Panc1 (cell line): ENCODE measurements around the gene ZMAT3. TPM values are rescaled to one million over a fixed set of nuclear protein-coding genes. Genes with fewer than 3 reads are reported as not detected.

ENCODE experiments used
- ATAC-seq: fragments of 200-7000 bp; cut with Tn5 transposase; 2 replicates; pipeline ENCODE4 v1.9.1; 2020; ENCODE audit warnings: mild to moderate bottlenecking, moderate library complexity
- BruUV-seq: library from RNA; stranded (reverse); fragments of 400-500 nt; replicated peaks from 2 replicates; lab custom pipeline; 2021; lab: Mats Ljungman, UMichigan
- CTCF ChIA-PET: fragments of 300-600 bp; sonication (Branson Sonifier 250); formaldehyde crosslinking; loops from one replicate; lab custom pipeline; 2022; ENCODE audit warnings: antibody characterized with exemption; lab: Charles Lee
- POLR2A ChIA-PET: fragments of 300-600 bp; sonication (Branson Sonifier 250); formaldehyde crosslinking; loops from one replicate; lab custom pipeline; 2022; ENCODE audit warnings: antibody characterized with exemption; lab: Charles Lee
- DNase-seq: peaks from one replicate; pipeline ENCODE4 v3.0.0-alpha.2; 2010; ENCODE audit warnings: low read depth, low spot score
- H3K27ac ChIP-seq: 2 replicates; pipeline ENCODE4 v1.5.1; 2011; ENCODE audit warnings: mild to moderate bottlenecking, low read length, inconsistent platforms
- H3K27me3 ChIP-seq: fragments of 200-500 bp; sonication (Bioruptor generic); 2 replicates; pipeline ENCODE4 v1.6.0; 2014; ENCODE audit warnings: low read length, inconsistent platforms; ENCODE audit not compliant: control insufficient read depth, insufficient read depth
- H3K36me3 ChIP-seq: fragments of 200-500 bp; sonication (Bioruptor generic); 2 replicates; pipeline ENCODE4 v1.5.1; 2014; ENCODE audit warnings: inconsistent platforms, mild to moderate bottlenecking, low read length, moderate library complexity; ENCODE audit not compliant: control insufficient read depth, insufficient read depth
- H3K4me1 ChIP-seq: 2 replicates; pipeline ENCODE4 v1.5.1; 2011; ENCODE audit warnings: inconsistent platforms, mild to moderate bottlenecking, low read length, moderate library complexity; ENCODE audit not compliant: control insufficient read depth, insufficient read depth
- H3K4me3 ChIP-seq, 2 experiments: 2 replicates each; pipeline ENCODE4 v1.5.1; 2011 to 2012; ENCODE audit warnings: low read depth in 2 of 2, low read length in 2 of 2, mild to moderate bottlenecking in 2 of 2, inconsistent platforms in 1 of 2, moderate library complexity in 1 of 2
- H3K9me3 ChIP-seq: fragments of 200-500 bp; sonication (Bioruptor generic); 2 replicates; pipeline ENCODE4 v1.5.1; 2014; ENCODE audit warnings: low read depth, mild to moderate bottlenecking, inconsistent platforms, low read length, moderate library complexity; ENCODE audit not compliant: control insufficient read depth, insufficient read depth
- POLR2AphosphoS5 ChIP-seq: IDR thresholded peaks from 2 replicates; pipeline ENCODE4 v1.6.1; 2012; ENCODE audit warnings: mild to moderate bottlenecking, low read depth, low read length, moderate library complexity
- SIN3A ChIP-seq: IDR thresholded peaks from 2 replicates; pipeline ENCODE4 v1.6.1; 2012; ENCODE audit warnings: low read depth, mild to moderate bottlenecking, low read length, moderate library complexity, borderline replicate concordance; ENCODE audit not compliant: insufficient read depth
- TCF7L2 ChIP-seq: IDR thresholded peaks from 2 replicates; pipeline ENCODE4 v1.6.1; 2011; ENCODE audit warnings: mild to moderate bottlenecking, low read depth, low read length, inconsistent platforms
- in situ Hi-C: cut with HindIII; loops from 2 replicates; pipeline ENCODE4 v1.10.0; 2016; ENCODE audit warnings: low sequenced_read_pairs, low pct_unique_long_range_greater_than_20kb
- intact Hi-C: fragments of 100-400 bp; cut with micrococcal nuclease; formaldehyde crosslinking; loops from one replicate; pipeline ENCODE4 v1.10.0; 2022; ENCODE audit not compliant: unreplicated experiment
- total RNA-seq: library from RNA; stranded (reverse); gene quantifications from one replicate; pipeline ENCODE4 v1.2.1, GENCODE V29; 2021; ENCODE audit not compliant: unreplicated experiment
- TF ChIP-seq, protein P1 (sequence below): fragments of 450-650 bp; IDR thresholded peaks from 2 replicates; pipeline ENCODE4 v1.5.1; 2017; ENCODE audit warnings: mild to moderate bottlenecking
- TF ChIP-seq, protein P2 (sequence below), 2 experiments: IDR thresholded peaks; 2 replicates each; pipeline ENCODE4 v1.6.1; 2011 to 2012; ENCODE audit warnings: low read depth in 2 of 2, control low read depth in 1 of 2, low read length in 1 of 2, mild to moderate bottlenecking in 1 of 2, moderate library complexity in 1 of 2; ENCODE audit not compliant: insufficient read depth in 1 of 2

The ZMAT3 gene
- total RNA-seq, 1 experiment from 2014 or later, result 14.6 TPM

DNA sequence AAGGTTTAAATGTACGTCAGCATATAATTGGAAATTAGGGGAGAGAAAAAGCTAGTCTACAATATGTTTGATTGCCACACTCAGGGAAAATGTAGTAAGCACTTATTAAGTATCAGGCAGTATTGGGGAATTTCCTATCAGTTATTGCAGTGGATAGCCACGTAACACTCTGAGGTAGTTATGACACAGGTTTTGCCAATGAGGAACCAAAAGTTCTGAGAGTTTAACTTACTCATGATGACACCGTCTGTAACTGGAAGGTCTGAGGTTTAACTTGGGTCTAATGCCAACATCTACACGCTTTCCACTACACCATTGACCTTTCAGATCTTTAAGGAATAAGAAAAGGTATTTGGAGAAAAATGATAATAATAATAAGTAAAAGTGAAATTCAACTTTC is 89.5 kb downstream of the ZMAT3 start:
- Histone ChIP-seq H3K27me3 (no peaks in the 10 kb centered on the region), H3K9me3 (no peaks in the 10 kb centered on the region), H3K4me1 (no peaks in the 10 kb centered on the region), H3K27ac (no peak overlapping the region), H3K36me3 (no peaks in the 10 kb centered on the region), H3K4me3 (no peak overlapping the region)
- ChIA-PET POLR2A (no interaction called here), CTCF (no interaction called here)
- BruUV-seq, result no TSS peak
- intact Hi-C loops, result no loop called here
- ATAC-seq (no peak), DNase-seq (no peak)
- in situ Hi-C loops, result no loop called here
- TF ChIP-seq, protein P1, sequence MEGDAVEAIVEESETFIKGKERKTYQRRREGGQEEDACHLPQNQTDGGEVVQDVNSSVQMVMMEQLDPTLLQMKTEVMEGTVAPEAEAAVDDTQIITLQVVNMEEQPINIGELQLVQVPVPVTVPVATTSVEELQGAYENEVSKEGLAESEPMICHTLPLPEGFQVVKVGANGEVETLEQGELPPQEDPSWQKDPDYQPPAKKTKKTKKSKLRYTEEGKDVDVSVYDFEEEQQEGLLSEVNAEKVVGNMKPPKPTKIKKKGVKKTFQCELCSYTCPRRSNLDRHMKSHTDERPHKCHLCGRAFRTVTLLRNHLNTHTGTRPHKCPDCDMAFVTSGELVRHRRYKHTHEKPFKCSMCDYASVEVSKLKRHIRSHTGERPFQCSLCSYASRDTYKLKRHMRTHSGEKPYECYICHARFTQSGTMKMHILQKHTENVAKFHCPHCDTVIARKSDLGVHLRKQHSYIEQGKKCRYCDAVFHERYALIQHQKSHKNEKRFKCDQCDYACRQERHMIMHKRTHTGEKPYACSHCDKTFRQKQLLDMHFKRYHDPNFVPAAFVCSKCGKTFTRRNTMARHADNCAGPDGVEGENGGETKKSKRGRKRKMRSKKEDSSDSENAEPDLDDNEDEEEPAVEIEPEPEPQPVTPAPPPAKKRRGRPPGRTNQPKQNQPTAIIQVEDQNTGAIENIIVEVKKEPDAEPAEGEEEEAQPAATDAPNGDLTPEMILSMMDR, result no peak
- TF ChIP-seq, protein P2, sequence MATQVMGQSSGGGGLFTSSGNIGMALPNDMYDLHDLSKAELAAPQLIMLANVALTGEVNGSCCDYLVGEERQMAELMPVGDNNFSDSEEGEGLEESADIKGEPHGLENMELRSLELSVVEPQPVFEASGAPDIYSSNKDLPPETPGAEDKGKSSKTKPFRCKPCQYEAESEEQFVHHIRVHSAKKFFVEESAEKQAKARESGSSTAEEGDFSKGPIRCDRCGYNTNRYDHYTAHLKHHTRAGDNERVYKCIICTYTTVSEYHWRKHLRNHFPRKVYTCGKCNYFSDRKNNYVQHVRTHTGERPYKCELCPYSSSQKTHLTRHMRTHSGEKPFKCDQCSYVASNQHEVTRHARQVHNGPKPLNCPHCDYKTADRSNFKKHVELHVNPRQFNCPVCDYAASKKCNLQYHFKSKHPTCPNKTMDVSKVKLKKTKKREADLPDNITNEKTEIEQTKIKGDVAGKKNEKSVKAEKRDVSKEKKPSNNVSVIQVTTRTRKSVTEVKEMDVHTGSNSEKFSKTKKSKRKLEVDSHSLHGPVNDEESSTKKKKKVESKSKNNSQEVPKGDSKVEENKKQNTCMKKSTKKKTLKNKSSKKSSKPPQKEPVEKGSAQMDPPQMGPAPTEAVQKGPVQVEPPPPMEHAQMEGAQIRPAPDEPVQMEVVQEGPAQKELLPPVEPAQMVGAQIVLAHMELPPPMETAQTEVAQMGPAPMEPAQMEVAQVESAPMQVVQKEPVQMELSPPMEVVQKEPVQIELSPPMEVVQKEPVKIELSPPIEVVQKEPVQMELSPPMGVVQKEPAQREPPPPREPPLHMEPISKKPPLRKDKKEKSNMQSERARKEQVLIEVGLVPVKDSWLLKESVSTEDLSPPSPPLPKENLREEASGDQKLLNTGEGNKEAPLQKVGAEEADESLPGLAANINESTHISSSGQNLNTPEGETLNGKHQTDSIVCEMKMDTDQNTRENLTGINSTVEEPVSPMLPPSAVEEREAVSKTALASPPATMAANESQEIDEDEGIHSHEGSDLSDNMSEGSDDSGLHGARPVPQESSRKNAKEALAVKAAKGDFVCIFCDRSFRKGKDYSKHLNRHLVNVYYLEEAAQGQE (IDR thresholded peaks at IDR 0.05; ENCODE audit: insufficient read depth in 1 of 2, low read depth in 2 of 2, low read length in 1 of 2), result no peak
- TF ChIP-seq POLR2AphosphoS5 (no peak), SIN3A (no peak), TCF7L2 (no peak)

DNA sequence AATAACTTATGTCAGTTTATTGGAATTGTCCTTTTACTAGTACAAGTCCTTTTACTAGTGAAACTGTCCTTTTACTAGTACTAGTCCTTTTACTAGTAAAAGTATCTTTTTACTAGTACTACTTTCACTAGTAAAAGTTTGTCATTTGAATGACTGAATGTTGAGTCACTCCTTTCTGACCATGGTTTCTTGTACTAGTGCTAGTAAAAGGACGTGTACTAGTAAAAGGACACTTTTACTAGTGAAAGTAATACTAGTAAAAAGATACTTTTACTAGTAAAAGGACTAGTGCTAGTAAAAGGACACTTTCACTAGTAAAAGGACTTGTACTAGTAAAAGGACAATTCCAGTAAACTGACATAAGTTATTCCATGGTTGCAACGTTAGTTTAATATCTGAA is 96.3 kb downstream of the ZMAT3 start:
- no peaks in the 10 kb centered on the region for H3K4me1 ChIP-seq
- in situ Hi-C loops, result no loop called here
- no peaks in the 10 kb centered on the region for H3K27me3 ChIP-seq
- ChIA-PET CTCF (no interaction called here), POLR2A (no interaction called here)
- no peak for ATAC-seq
- intact Hi-C loops, result no loop called here
- TF ChIP-seq POLR2AphosphoS5, result no peak
- no peak for TF ChIP-seq SIN3A
- TF ChIP-seq TCF7L2, result no peak
- TF ChIP-seq, protein P1, result no peak
- TF ChIP-seq, protein P2 (IDR thresholded peaks at IDR 0.05; ENCODE audit: insufficient read depth in 1 of 2, low read depth in 2 of 2, low read length in 1 of 2), result no peak
- DNase-seq, result no peak
- H3K4me3 ChIP-seq, result no peak overlapping the region
- no TSS peak for BruUV-seq
- H3K9me3 ChIP-seq, result no peaks in the 10 kb centered on the region
- no peak overlapping the region for H3K27ac ChIP-seq
- H3K36me3 ChIP-seq, result no peaks in the 10 kb centered on the region
